NCI-H2196 treated with DMSO at 0.1 percent for 48 hours (cell line): ENCODE data around the gene ARHGAP42.

ENCODE experiments used
- DNase-seq: peaks from one replicate; lab custom pipeline; 2025; ENCODE audit not compliant: unreplicated experiment; lab: John Stamatoyannopoulos, UW

ARHGAP42 gene

GRCh38 chr11:100827934-100828661, 141.0 kb downstream of the ARHGAP42 start:
- DNase-seq = no peak

- DNase-seq = no peak
These were observed 143.2 kb downstream of the ARHGAP42 start for GRCh38 chr11:100830274-100830673.

DNA sequence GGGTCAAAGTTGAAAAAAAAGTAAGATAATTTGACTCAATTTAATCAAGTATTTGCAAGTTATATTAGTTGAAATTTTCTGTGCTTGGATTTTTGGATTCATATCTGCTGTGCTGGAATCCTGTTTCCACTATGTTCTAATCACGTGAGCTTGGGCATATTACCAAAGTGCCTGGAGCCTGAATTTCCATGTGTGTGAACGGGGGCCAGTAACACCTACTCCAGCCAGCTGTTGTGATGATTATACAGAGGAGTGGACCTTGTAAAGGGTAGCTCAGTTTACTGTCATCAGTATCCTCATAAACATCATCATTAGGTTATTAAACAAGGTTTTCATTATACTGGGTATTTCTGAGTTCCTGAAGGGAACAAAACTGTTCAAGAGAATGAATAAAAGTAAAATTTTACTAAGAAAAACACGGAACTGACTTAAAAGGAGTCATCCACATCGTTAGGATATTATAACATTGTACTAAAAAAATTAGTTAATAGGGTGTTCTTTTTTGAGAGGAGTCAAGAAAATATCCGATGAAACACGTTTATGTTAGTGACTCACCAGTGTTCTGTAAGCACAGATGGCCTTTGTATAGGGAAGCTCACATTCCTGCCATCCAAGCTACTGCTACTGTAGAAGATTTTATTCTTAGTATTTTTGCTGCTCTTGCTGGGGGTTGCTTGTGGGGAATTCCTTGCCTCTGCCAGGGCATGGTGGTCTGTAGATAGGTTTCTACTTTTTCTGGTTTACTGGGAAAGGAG, 144.1 kb downstream of the ARHGAP42 start:
- DNase-seq = no peak

DNA sequence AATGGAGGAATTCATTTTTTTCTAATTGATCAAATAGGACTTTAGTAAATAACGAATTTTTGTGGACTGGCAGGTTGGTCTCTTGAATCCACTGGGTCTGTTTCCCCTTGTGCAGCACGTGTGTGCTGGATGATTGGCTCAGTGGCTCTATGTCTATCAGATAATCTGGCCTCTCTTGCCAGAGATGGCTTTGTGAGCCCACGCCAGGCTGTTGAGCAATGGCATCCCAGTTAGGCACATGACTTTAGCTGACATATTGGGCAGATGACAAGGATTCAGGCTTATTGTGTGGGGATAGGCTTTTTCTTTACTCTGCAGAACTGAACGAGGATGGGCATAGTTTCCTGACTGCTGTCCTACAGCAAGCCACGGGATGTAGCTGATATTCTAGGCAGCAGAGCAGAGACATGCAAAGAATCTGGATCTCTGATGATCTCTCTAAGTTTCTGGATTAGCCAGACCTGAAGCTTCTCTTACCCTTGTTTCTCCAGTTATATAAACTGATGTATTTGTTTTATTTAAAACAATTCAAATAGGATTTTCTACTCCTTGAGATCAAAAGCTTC, 144.9 kb downstream of the ARHGAP42 start:
- no peak for DNase-seq

- DNase-seq = no peak
These were observed 145.7 kb downstream of the ARHGAP42 start for GRCh38 chr11:100832829-100833228.

DNA sequence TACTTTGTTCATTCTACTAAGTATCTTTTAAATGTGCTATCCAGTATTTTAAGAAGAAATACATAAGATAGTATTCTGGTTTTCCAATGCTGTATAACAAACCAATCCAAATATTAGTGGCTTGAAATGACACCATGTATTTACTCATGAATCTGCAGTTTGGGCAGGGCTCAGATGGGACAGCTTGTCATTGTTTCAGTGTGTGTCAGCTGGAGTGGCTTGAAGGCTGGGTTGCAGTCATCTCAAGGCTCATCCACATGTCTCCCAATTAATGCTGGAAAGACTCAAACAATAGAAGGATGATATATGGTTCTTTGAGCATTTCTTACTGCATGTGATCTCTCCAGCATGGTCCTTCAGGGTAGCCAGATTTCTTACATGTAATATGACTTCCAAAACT, 146.2 kb downstream of the ARHGAP42 start:
- no peak for DNase-seq

DNA sequence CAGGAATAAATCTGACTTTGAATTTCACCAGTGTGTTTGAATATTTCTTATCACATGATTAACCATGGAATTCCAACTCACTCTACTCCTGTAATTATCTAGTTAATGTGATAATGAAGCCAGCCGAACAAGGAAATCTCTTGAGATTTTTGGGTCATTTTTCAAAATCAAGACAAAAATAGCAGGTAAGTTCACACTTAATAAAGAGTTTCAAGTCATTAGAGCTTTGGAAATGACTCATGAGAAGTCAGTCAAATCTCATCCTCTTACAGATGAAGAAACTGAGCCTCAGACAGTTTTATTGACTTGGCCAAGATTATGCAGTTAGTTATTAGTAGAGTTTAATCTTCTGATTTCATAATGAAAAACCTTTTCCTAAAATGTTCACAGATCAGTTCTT, 148.8 kb downstream of the ARHGAP42 start:
- no peak for DNase-seq

- DNase-seq = no peak
These were observed 150.2 kb downstream of the ARHGAP42 start for GRCh38 chr11:100837311-100837710.

DNA sequence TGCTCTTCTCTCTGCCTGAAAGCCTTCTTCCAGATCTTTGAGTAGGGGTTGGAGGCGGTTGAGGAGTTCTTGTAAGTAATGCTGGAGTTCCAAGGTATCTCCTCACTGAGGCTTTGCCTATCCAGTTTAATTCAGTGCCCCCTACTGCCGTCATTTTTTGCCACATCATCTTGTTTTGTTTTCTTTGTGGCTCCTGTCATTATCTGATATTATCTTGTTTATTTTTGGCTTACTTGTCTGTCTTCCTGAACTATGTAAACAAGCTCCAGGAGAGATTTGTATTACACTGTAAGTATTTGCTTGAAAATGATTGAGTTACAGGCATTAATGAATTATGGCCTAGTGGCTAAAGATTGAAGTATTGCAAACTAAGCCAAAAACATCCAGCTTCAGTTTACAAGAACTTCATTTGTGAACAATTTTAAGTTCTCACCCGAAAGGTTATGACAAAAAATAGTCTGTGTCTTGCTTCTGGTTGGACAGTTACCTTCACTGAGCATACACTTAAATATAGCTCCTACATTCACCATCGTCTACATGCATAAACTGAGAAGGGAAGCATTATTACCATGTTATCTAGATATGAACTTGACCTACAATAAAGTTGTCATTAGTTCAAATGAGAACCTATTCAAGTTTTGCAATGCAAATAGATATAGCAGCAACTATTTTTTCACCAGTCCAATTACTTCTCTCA, 154.8 kb downstream of the ARHGAP42 start:
- no peak for DNase-seq

- no peak for DNase-seq
These were observed 160.7 kb downstream of the ARHGAP42 start for GRCh38 chr11:100847696-100848216.

DNA sequence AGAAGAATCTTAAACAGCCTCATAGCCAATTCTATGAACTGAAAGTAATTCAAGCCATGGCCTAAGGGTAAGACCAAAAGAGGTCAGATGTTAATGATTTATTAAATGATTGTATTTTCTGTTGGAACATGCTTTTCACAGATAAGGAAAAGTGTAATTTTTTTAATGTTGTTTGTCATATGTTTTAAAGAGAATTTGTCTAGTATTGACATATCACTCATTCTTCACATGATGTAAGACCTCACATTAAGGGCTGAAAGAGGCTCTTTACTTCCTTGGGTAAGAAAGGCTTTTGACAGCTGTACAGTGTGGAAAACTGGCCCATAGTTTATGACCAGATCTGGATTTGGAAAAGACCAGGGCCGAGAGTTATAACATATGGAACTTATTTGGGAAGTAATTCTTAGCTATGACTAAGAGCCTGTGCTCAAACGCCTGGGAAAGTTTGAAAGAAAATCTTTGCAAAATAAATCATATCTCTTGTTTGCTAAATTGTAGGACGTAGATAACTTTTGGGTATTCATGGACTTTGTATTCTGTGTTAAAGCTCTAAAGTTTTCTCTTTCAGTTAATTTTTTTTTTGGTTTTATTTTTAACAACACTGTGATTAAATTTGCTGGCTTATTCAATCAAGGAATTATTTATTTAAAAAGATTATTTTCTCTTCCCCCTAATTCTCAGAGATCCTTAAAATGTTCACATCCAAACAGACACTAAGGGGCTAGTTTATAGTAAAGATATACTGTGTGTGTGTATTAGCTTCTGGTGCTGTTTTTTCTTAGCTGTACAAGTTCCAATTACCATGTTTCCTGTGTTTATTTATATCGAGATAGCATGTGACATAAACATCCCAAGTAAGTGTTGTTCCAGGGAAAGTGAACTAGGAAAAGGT, 162.2 kb downstream of the ARHGAP42 start:
- DNase-seq = no peak

DNA sequence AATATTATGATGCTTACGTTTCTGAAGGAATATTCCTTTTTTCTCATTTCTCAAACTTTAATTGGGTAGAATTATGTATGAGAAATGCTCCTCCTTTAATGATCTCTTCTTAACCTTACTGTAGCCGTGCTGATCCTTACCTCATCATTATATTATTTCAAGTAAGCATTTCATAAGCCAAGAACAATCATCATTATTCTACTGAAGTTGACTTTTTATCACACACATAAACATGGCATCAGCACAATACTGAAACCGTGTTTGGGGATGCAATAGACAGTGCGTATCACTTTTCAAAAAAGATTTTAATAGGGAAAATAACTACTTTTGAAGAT, 162.8 kb downstream of the ARHGAP42 start:
- no peak for DNase-seq

DNA sequence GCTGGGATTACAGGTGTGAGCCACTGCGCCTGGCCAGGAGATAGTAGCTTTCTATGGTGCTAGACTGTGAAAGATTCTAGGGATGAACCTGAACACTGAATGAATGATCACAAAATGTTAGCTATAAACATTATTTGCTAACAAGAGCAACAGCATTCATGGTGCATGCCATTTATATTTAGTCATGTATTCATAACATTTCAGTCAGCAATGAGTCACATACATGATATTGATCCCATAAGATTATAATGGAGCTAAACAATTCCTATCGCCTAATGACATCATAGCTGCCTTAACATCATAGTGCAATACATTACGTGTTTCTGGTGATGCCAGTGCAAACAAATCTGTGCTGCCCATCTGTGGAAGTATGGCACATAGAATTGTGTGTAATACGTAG, 164.1 kb downstream of the ARHGAP42 start:
- no peak for DNase-seq

GRCh38 chr11:100851584-100852152, 164.6 kb downstream of the ARHGAP42 start:
- no peak for DNase-seq

GRCh38 chr11:100855466-100856067, 168.5 kb downstream of the ARHGAP42 start:
- DNase-seq = peak; percentile 7

DNA sequence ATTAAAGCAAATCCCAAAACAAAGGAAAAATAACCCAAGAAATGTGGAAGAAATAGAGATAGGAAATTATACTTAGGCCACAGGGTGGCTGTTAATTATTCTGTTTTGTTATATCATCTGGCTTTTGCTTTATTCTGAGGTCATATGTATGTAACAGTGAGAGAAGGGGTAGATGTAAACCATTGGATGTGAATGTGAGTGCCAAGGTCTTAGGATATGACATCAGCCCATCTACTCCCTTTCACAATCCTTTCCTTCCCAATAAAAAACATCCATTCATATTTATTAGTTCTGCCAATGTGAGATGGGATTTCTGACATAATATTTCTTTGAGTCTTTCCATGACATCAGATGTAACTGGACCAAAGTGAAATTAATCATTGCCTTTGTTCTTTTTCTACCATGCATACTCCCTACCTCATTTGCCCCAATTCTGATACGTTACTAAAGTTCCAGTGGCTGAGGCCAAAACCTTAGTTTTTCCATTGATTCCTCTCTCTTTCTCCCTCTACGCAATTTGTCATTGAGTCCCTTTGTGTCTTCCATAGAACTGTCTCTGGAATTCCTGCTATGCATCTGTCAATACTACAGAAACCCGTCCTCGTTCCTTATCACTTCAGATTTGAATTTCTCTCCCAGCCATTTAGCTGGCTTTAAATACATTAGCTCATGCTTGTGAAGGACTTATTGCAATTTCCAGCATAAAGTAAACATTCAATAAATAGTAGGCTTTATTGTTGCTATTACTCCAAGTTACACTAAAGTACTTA, 170.3 kb downstream of the ARHGAP42 start:
- no peak for DNase-seq

- DNase-seq = no peak
These were observed 173.4 kb downstream of the ARHGAP42 start for GRCh38 chr11:100860318-100861155.

DNA sequence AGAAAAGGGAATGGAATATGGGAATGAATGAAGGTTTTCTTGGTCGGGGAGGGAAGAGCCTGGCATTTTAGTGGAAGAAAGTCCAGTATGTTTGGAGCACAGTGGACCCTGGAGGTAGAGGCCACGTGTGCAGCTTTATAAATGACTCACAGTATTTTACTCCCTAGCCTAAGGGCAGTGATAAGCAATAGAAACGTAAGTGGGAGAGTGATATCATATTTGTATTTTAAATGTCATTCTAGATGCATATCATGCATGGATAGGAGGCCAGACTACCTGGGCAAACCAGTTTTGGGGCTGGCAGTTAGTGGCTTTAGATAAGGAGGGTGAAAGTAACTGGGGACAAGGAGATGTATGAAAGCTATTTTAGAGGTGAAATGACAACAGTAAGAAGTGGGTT, 174.1 kb downstream of the ARHGAP42 start:
- no peak for DNase-seq
